Smooth muscle cell (in vitro differentiated cells): ENCODE results near the gene KCNMB2. TPM values are rescaled to one million over a fixed set of nuclear protein-coding genes. Genes with fewer than 3 reads are reported as not detected.

Source experiments
- DNase-seq: peaks from one replicate; lab custom pipeline; 2025; ENCODE audit not compliant: unreplicated experiment; lab: John Stamatoyannopoulos, UW
- H2AFZ ChIP-seq: fragments of 200-600 bp; sonication (generic); 2 replicates; pipeline ENCODE4 v1.6.0; 2016; ENCODE audit warnings: antibody characterized with exemption, low read depth, mild to moderate bottlenecking
- H3F3A ChIP-seq: fragments of 200-600 bp; sonication (generic); 2 replicates; pipeline ENCODE4 v1.6.0; 2017; ENCODE audit warnings: antibody characterized with exemption, low read depth
- H3K27ac ChIP-seq: fragments of 200-600 bp; sonication (generic); 2 replicates; pipeline ENCODE4 v1.5.1; 2016; ENCODE audit warnings: low read depth, mild to moderate bottlenecking
- H3K27me3 ChIP-seq: fragments of 200-600 bp; sonication (generic); 2 replicates; pipeline ENCODE4 v1.6.1; 2016; ENCODE audit warnings: low read depth, mild to moderate bottlenecking
- H3K36me3 ChIP-seq: fragments of 200-600 bp; sonication (generic); 2 replicates; pipeline ENCODE4 v1.5.1; 2016; ENCODE audit warnings: low read depth
- H3K4me1 ChIP-seq: fragments of 200-600 bp; sonication (generic); 2 replicates; pipeline ENCODE4 v1.5.1; 2016; ENCODE audit warnings: low read depth
- H3K4me2 ChIP-seq: fragments of 200-600 bp; sonication (generic); 2 replicates; pipeline ENCODE4 v1.6.0; 2016; ENCODE audit warnings: mild to moderate bottlenecking
- H3K4me3 ChIP-seq: fragments of 200-600 bp; sonication (generic); 2 replicates; pipeline ENCODE4 v1.5.1; 2016; ENCODE audit warnings: mild to moderate bottlenecking
- H3K79me2 ChIP-seq: fragments of 200-600 bp; sonication (generic); 2 replicates; pipeline ENCODE4 v1.6.0; 2016; ENCODE audit warnings: low read depth, mild to moderate bottlenecking
- H3K9ac ChIP-seq: fragments of 200-600 bp; sonication (generic); 2 replicates; pipeline ENCODE4 v1.6.0; 2016; ENCODE audit warnings: low read depth
- H3K9me3 ChIP-seq: fragments of 200-600 bp; sonication (generic); replicated peaks from 2 replicates; pipeline ENCODE4 v1.5.1; 2016; ENCODE audit warnings: low read depth
- H4K20me1 ChIP-seq: fragments of 200-600 bp; sonication (generic); 2 replicates; pipeline ENCODE4 v1.6.0; 2016; ENCODE audit warnings: low read depth
- WGBS: methylation state at CpG from one replicate; pipeline ENCODE4 v1.1.7; 2016; ENCODE audit warnings: low lambda C conversion rate; 5-methylcytosine and 5-hydroxymethylcytosine counted together
- polyA plus RNA-seq: library from polyadenylated mRNA; unstranded; fragments of >200 nt; fragmentation: Nextera tagmentation; extraction: Ambion mirVana; gene quantifications from 2 replicates; pipeline ENCODE4 v1.2.1, GENCODE V29; 2016
- total RNA-seq: library from RNA; depleted of rRNA; stranded (reverse); fragments of >200 nt; gene quantifications from 2 replicates; pipeline ENCODE4 v1.2.3, GENCODE V29; 2014
- TF ChIP-seq, protein P1 (sequence below): fragments of 200-600 bp; sonication (generic); IDR thresholded peaks from 2 replicates; pipeline ENCODE4 v1.5.1; 2017; ENCODE audit warnings: borderline replicate concordance, mild to moderate bottlenecking, antibody characterized with exemption; ENCODE audit not compliant: insufficient read depth, poor library complexity, severe bottlenecking

Gene KCNMB2
- total and polyA plus RNA-seq, 2 experiments from 2014 or later = 0.09 TPM; not detected in 1

DNA sequence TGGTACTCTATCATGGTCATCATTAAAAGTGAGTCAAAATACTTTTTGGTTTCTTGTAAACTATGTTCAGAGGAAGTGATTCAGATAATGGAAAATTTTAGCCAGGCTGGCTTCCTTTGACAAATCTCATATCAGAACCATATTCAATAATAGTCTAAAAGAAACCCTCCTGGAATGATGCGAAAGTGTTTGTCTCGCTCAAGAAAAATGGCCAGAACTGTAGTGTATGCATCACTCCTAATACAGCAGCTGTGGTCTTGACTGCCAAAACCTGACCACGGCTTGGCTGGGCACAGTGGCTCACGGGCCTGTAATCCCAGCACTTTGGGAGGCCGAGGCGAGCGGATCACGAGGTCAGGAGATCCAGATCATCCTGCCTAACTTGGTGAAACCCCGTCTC is 35.6 kb upstream of the KCNMB2 start:
- Histone ChIP-seq H3K4me1 (no peaks in the 10 kb centered on the region), H3K9ac (no peak overlapping the region), H3K4me2 (no peak overlapping the region), H3K79me2 (no peaks in the 10 kb centered on the region), H3K4me3 (no peak overlapping the region), H3K27me3 (no peaks in the 10 kb centered on the region), H4K20me1 (no peaks in the 10 kb centered on the region), H3K27ac (no peak overlapping the region), H3K36me3 (no peaks in the 10 kb centered on the region), H3F3A (no peaks in the 10 kb centered on the region), H2AFZ (no peak overlapping the region), H3K9me3 (no peaks in the 10 kb centered on the region)
- WGBS = 95% methylated on average over 9 of the region's 9 CpGs
- TF ChIP-seq, protein P1, sequence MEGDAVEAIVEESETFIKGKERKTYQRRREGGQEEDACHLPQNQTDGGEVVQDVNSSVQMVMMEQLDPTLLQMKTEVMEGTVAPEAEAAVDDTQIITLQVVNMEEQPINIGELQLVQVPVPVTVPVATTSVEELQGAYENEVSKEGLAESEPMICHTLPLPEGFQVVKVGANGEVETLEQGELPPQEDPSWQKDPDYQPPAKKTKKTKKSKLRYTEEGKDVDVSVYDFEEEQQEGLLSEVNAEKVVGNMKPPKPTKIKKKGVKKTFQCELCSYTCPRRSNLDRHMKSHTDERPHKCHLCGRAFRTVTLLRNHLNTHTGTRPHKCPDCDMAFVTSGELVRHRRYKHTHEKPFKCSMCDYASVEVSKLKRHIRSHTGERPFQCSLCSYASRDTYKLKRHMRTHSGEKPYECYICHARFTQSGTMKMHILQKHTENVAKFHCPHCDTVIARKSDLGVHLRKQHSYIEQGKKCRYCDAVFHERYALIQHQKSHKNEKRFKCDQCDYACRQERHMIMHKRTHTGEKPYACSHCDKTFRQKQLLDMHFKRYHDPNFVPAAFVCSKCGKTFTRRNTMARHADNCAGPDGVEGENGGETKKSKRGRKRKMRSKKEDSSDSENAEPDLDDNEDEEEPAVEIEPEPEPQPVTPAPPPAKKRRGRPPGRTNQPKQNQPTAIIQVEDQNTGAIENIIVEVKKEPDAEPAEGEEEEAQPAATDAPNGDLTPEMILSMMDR = no peak
- DNase-seq = no peak

DNA sequence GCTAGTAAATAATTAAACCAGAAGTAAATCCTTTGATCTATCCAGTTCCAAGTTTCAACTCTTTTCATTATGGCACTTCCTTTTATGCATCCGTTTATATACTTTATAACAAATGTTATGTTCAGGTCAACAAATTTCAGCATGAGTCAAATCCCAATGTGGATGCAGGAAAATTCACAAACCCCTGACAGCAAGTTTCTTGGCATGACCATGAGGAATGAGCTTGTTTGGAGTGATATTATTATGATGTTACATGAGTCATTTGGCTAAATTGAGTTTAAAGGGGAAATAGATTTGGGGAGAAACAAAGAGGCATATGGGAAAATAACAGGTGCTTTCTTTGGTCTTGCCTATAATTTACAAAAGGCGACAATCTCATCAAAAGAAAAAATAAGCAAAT is 32.1 kb upstream of the KCNMB2 start:
- no peak for DNase-seq
- no peak overlapping the region for H3K4me2 ChIP-seq
- no peaks in the 10 kb centered on the region for H4K20me1 ChIP-seq
- H3K79me2 ChIP-seq = no peaks in the 10 kb centered on the region
- H3K4me1 ChIP-seq = no peaks in the 10 kb centered on the region
- no peaks in the 10 kb centered on the region for H3K9me3 ChIP-seq
- H3K27me3 ChIP-seq = no peaks in the 10 kb centered on the region
- H3K4me3 ChIP-seq = no peak overlapping the region
- peaks cover 7% of the 10 kb centered on the region for H3F3A ChIP-seq
- H3K9ac ChIP-seq = no peak overlapping the region
- 98% methylated on average over 2 of the region's 2 CpGs for WGBS
- no peaks in the 10 kb centered on the region for H3K36me3 ChIP-seq
- TF ChIP-seq, protein P1 = no peak
- H3K27ac ChIP-seq = no peak overlapping the region
- H2AFZ ChIP-seq = no peak overlapping the region

DNA sequence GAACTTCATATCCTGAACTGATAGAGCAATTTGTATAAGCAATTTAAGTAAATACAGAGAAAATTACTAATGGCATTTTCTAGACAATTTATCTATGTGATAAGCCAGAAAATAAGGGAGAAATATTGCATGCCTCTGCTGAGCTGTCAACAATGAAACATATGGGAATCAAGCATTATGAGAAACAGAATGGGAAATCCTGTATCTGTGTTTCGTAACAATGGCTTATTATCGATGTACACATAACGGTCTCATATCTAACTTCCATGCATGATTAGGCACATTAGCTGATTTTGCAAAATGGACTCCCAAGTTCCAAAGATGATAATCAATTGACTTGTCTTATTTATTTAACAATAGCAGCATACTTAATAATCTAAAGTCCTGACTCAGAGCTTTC is 30.4 kb upstream of the KCNMB2 start:
- no peak overlapping the region for H2AFZ ChIP-seq
- TF ChIP-seq, protein P1 = no peak
- no peak overlapping the region for H3K9ac ChIP-seq
- H3K27me3 ChIP-seq = no peaks in the 10 kb centered on the region
- no peaks in the 10 kb centered on the region for H3K9me3 ChIP-seq
- no peaks in the 10 kb centered on the region for H3K36me3 ChIP-seq
- H3K79me2 ChIP-seq = no peaks in the 10 kb centered on the region
- peaks cover 7% of the 10 kb centered on the region for H3F3A ChIP-seq
- no peaks in the 10 kb centered on the region for H3K4me1 ChIP-seq
- no peak overlapping the region for H3K27ac ChIP-seq
- WGBS = 80% methylated on average over 3 of the region's 3 CpGs
- DNase-seq = no peak
- no peaks in the 10 kb centered on the region for H4K20me1 ChIP-seq
- no peak overlapping the region for H3K4me3 ChIP-seq
- no peak overlapping the region for H3K4me2 ChIP-seq
